Large intestine (tissue), 3 donors: ENCODE measurements around the gene CFAP100. TPM values are rescaled to one million over a fixed set of nuclear protein-coding genes. Genes with fewer than 3 reads are reported as not detected.
A peak's percentile ranks its signal among the peaks of the same experiment; 100 is the strongest.

Experiments
- DNase-seq, 2 donors: peaks; one replicate each; pipeline versions ENCODE4 v3.0.0 to v3.0.0-alpha.2; 2013
- H3K27ac ChIP-seq: one replicate; pipeline ENCODE4 v1.5.1; 2013; ENCODE audit warnings: low read length
- H3K27me3 ChIP-seq: 2 replicates; pipeline ENCODE4 v1.6.1; 2013; ENCODE audit warnings: low read length; ENCODE audit not compliant: control insufficient read depth, insufficient read depth
- H3K36me3 ChIP-seq: 2 replicates; pipeline ENCODE4 v1.6.1; 2013; ENCODE audit warnings: low read length; ENCODE audit not compliant: control insufficient read depth, insufficient read depth
- H3K4me1 ChIP-seq: one replicate; pipeline ENCODE4 v1.6.1; 2013; ENCODE audit warnings: low read length; ENCODE audit not compliant: control insufficient read depth, insufficient read depth
- H3K4me3 ChIP-seq: one replicate; pipeline ENCODE4 v1.5.1; 2013; ENCODE audit warnings: low read length
- H3K9me3 ChIP-seq: one replicate; pipeline ENCODE4 v1.6.1; 2013; ENCODE audit warnings: mild to moderate bottlenecking, low read depth, low read length, moderate library complexity; ENCODE audit not compliant: control insufficient read depth
- WGBS: methylation state at CpG from one replicate; pipeline ENCODE4 v1.1.5; 2013; ENCODE audit warnings: low lambda C conversion rate; ENCODE audit not compliant: insufficient coverage; 5-methylcytosine and 5-hydroxymethylcytosine counted together
- polyA plus RNA-seq: library from polyadenylated mRNA; unstranded; fragments of 120-200 nt; gene quantifications from one replicate; pipeline ENCODE4 v1.2.1, GENCODE V29; 2013

The CFAP100 gene
- polyA plus RNA-seq, 1 donor, result 0.45 TPM

DNA sequence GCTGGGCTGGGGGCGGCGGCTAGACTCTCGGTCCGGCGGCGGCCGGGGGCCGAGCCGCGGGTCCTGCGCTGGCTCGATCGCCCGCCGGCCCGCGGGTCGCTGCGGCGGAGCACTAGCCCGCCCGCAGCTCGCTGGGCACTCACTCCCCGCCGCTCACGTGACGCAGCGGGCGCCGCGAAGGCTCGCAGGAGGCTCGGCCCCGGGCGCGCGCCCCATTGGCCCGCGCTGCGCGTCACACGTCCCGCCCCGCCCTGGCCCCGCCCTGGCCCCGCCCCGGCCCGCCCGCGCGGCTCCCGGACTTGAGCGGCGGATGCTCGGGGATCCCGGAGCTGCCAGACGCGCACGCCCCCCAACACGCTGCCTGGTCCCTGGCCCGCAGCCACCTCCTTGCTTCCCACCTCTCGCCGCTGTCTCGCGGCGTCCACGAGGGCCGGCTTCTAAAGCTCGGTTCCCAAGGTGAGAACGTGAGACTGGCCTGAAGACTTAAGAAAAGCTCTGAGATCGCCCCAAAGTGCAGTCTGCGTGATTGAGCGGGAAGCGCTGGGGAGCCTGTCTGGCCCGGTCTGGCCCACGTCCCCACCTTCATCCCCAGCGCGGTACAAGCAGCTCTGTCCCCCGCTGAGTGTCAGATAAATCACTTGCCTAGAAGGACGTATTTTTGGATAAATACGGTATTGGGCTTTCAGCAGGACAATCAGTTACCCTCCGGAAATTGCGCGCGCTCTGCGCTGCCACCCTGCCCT is 37.2 kb upstream of the CFAP100 start, which contains the start of gene KLF15:
Gene KLF15 (minus strand): TSS at position 114 of the 743 bp plus-strand sequence. CDS start 4,486 bp downstream, outside the sequence.
- peaks cover 48% of the 10 kb centered on the region for H3K27me3 ChIP-seq
- DNase-seq, result peak; percentile 78 to 84
- peak within 1 kb of the TSS; percentile 13 for H3K27ac ChIP-seq
- H3K4me3 ChIP-seq, result peak within 1 kb of the TSS; percentile 51
- peaks cover 6% of the 10 kb centered on the region for H3K9me3 ChIP-seq
- WGBS, result no CpG with 5 or more reads among the region's 86 CpGs
- H3K36me3 ChIP-seq, result no peaks in the 10 kb centered on the region
- H3K4me1 ChIP-seq, result peaks cover 19% of the 10 kb centered on the region

DNA sequence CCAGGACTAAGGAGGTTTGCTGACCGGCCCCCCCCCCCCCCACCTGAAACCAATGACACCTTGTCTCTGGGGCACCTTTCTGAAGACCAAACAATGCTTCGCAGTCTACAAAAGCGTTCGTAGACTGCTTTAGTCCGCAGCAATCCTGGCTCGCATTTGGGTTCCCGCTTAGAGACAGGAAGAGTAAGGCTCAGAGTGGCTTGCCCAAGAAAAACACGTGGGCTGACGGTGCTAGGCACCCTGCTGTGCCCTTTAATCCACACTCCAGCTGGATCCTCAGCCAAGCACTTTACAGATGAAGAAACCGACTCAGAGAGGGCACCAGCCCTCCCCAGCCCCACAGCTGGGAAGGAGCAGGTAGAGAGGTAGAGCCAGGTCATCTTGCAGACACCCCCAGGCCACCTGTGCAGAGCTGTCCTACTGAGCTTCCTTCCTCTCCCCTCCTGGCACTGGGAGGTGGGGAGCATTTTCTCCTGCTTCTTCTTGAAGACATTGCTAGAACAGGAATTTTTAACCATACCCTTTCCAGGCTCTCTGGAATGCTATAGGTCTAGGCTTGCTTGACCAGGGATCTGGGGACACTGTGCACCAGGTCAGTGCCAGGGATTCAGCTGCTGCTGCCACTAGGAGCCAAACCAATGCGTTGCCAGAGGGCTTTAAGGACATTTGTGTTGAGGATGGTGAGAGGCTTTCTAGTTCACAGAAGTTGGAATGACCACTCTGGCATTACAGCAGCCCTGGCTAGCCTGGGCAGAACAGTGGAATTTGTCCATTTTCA is 36.5 kb upstream of the CFAP100 start:
- H3K27me3 ChIP-seq, result peaks cover 48% of the 10 kb centered on the region
- H3K9me3 ChIP-seq, result peaks cover 6% of the 10 kb centered on the region
- H3K4me3 ChIP-seq, result peak overlapping the region; percentile 48
- no CpG with 5 or more reads among the region's 11 CpGs for WGBS
- no peaks in the 10 kb centered on the region for H3K36me3 ChIP-seq
- DNase-seq, result no peak
- no peak overlapping the region for H3K27ac ChIP-seq
- H3K4me1 ChIP-seq, result peaks cover 19% of the 10 kb centered on the region

DNA sequence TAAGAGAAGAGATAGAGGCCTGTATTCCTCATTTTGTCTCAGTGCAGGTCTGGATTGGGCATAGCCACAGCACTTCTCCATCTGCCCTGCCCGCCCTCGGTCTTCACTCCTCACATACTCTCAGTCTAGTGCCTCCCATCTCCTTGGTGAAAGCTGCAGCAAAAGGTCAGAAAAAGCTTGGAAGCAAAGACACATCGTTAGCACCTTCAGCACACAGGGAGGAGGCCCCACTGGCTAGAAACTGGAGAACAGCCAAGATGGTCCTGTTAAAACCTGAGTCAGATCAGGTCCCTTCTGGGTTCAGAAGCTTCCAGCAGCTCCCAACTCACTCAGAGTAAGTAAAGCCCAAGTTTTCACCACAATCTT is 35.9 kb upstream of the CFAP100 start:
- Histone ChIP-seq H3K27me3 (peaks cover 48% of the 10 kb centered on the region), H3K27ac (no peak overlapping the region), H3K4me3 (no peak overlapping the region), H3K9me3 (peaks cover 6% of the 10 kb centered on the region), H3K4me1 (peaks cover 19% of the 10 kb centered on the region), H3K36me3 (no peaks in the 10 kb centered on the region)
- no peak for DNase-seq
- WGBS, result no CpG with 5 or more reads among the region's 3 CpGs

DNA sequence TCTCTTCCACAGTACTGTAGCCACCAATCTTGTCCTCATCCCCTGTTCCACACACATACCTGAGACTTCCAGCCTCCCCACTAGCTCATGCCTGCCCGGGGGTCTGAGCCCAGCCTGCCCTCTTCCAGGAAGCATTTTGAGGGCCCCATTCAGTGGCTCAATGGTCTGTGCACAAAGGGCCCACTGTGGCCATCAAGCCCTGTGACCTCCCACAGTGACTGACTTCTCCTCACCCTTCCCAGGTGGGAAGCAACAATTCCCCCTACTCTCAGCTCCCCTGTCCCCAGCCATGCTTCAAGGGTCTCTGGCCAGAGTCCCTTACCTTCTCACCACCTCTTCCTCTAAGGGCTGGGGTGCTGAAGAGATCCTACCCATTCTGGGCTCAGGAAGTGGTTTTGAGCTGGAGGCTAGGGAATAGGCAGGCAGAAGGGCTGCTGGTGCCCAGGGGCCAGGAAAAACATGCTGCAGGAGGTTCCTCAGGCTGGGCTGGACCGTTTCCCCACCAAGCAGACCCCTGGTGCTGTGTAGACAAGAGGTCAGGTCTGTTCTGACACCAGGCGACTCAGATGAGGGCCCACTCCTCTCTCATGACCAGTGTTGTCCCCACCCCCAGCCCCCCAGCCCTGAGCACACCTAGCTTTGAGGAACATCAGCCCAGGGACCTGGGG is 34.5 kb upstream of the CFAP100 start:
- no peak for DNase-seq
- Histone ChIP-seq H3K9me3 (peaks cover 6% of the 10 kb centered on the region), H3K4me3 (no peak overlapping the region), H3K27me3 (peaks cover 48% of the 10 kb centered on the region), H3K4me1 (peaks cover 19% of the 10 kb centered on the region), H3K27ac (no peak overlapping the region), H3K36me3 (no peaks in the 10 kb centered on the region)
- WGBS, result no CpG with 5 or more reads among the region's 3 CpGs

DNA sequence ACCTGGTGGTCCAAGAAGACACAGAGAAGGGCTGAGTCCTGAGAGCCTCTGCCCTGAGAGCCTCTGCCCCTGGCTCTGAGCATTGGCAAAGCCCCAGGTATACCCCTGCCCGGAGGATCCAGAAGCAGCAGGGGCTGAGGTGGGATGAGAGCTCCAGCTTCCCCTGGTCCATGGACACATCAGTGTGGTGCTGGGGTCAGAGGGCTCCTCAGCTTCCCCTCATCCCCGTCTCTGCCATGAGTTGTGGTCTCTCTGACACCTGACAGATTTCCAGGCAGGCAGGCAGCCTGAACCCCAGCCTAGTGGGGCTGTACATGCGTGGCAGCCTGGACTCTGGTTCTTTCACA is 34.0 kb upstream of the CFAP100 start:
- Histone ChIP-seq H3K4me3 (no peak overlapping the region), H3K36me3 (no peaks in the 10 kb centered on the region), H3K9me3 (peaks cover 6% of the 10 kb centered on the region), H3K27me3 (peaks cover 48% of the 10 kb centered on the region), H3K27ac (no peak overlapping the region), H3K4me1 (peaks cover 14% of the 10 kb centered on the region)
- DNase-seq, result no peak
- WGBS, result no CpG with 5 or more reads among the region's 3 CpGs

DNA sequence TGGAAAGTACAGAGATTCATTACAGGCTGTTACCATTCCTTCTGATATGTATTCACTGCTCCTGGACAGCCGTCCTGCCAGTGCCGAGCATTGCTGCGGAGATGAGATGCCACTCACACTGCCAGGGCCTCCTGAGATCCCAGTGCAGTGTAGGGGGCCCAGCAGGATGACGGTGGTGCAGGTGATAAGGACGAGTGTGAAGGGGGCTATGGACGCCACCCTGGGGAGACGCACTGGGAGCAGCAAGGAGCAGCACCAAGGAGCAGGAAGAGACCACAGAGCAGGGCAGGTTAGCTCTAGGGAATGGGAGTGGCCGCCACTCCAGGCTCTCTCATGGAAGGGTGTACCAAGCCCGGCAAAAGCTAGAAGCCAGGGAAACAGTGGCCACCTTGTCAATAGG is 33.5 kb upstream of the CFAP100 start:
- peaks cover 48% of the 10 kb centered on the region for H3K27me3 ChIP-seq
- H3K27ac ChIP-seq, result no peak overlapping the region
- H3K9me3 ChIP-seq, result peaks cover 3% of the 10 kb centered on the region
- peaks cover 11% of the 10 kb centered on the region for H3K4me1 ChIP-seq
- H3K4me3 ChIP-seq, result no peak overlapping the region
- no CpG with 5 or more reads among the region's 9 CpGs for WGBS
- no peaks in the 10 kb centered on the region for H3K36me3 ChIP-seq
- DNase-seq, result no peak

DNA sequence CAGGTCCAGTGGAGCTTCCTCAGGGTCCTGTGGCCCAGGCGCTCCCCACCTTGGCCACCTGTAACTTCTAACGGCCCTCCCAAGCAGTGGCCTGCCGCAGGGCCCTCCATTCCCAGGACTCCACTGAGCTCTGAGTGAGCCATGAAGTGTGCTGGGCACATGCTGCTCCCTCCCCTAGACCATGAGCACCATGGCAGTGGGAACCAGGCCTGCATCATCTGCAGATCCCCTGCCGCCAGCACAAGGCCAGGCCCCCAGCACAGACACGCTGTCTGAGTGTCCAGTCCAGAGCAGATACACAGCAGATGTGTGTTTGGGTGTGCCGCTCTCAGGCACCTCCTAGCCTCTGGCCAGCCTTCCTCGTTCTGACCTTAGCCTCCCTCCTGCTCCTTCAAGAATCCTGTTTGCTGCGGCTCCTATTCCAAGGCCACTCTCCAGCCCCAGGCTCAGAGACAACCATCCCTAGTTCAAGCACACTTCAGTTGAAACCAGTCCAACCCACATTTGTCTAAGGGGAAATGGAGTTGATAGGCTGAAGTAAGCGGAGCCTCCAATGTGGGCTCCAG is 30.5 kb upstream of the CFAP100 start:
- no peaks in the 10 kb centered on the region for H3K36me3 ChIP-seq
- DNase-seq, result no peak
- no peaks in the 10 kb centered on the region for H3K9me3 ChIP-seq
- H3K4me1 ChIP-seq, result peaks cover 8% of the 10 kb centered on the region
- WGBS, result no CpG with 5 or more reads among the region's 9 CpGs
- no peak overlapping the region for H3K4me3 ChIP-seq
- H3K27me3 ChIP-seq, result peaks cover 27% of the 10 kb centered on the region
- H3K27ac ChIP-seq, result no peak overlapping the region

DNA sequence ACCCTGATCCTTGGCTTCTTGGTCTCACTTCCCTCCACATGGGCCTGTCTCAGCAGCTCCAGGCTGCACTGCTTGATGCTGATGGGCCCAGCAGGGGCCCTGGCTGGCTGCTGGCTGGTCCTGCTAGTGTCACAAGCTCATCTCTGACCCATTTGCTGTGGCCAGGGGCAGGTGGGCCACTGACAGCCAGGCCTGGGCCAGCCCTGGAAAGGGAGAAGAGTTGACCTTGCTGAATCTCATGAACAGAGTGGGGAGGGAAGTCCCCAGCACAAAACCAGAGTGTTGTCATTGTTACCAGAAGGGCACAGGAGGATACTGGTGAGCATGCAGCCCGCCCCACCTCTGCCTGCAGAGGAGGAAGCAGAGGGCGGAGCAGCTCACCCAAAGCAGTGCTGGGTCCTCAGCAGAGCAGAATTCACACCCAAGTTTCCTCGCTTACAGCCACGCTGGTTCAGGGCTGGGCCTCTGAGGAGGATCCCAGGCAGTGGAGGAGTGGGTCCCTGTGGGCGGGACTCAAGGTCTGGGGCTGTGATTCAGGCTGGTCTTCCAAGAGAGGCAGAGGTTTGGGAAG is 29.9 kb upstream of the CFAP100 start:
- H3K27ac ChIP-seq, result no peak overlapping the region
- H3K4me1 ChIP-seq, result peaks cover 8% of the 10 kb centered on the region
- H3K9me3 ChIP-seq, result no peaks in the 10 kb centered on the region
- H3K27me3 ChIP-seq, result peaks cover 22% of the 10 kb centered on the region
- no peaks in the 10 kb centered on the region for H3K36me3 ChIP-seq
- no peak for DNase-seq
- WGBS, result 100% methylated on average over 1 of the region's 5 CpGs
- no peak overlapping the region for H3K4me3 ChIP-seq

DNA sequence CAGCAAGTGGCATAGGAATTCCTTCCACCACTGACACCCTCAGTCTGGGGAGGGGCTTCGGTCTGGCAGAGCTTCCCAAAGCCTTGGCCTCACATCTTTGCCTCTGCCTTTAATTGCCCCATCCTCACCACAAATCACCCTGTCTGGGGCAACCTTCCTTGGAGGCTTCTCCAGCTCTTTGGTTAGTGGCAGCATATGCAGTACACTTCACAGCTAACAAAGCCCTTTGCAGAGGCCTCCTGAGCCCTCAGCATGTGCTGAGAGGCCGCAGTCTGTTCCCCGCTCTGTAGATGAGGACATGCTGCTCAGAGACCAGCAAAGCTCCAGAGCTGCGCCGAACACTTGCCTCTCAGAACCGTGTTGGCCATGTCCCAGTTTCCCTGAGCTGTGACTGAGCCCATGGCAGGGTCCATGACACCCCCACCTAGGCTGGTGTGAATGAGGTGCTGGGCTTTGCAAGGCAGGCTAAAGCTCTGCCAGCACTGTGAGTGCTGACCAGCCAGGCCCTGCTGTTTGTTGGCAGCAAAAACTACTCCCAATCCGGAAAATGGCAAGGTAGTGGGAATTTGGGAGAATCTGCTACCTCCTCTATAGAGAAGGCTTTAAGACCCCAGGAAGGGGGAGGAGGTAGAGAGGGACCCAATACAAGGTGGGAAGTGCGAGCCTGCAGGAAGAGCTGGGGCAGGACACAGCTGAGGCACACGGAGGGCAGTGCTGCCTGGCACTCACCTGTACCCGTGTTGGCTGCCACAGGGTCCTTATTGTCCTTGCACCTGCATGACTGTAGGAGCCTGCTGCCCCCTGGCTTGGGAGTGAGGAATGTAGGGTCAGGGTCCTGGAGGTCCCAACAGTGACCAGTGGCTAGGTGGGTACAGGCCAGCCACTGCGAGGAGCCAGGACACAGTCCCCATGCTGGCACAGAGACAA is 29.1 kb upstream of the CFAP100 start:
- Histone ChIP-seq H3K27me3 (peaks cover 14% of the 10 kb centered on the region), H3K9me3 (no peaks in the 10 kb centered on the region), H3K27ac (no peak overlapping the region), H3K36me3 (no peaks in the 10 kb centered on the region), H3K4me1 (peaks cover 8% of the 10 kb centered on the region), H3K4me3 (no peak overlapping the region)
- no peak for DNase-seq
- WGBS, result 80% methylated on average over 1 of the region's 11 CpGs
